A549 (cell line): ENCODE results near the gene ARAP3. TPM values are rescaled to one million over a fixed set of nuclear protein-coding genes. Genes with fewer than 3 reads are reported as not detected.
A peak's percentile ranks its signal among the peaks of the same experiment; 100 is the strongest.

Experiments used
- ATAC-seq, 2 experiments: fragments of 200-7000 bp in 1 of 2; fragments of >200 bp in 1 of 2; cut with Nextera tagmentation in 1 of 2; cut with Tn5 transposase in 1 of 2; 3 replicates each; pipeline versions ENCODE4 v1.8.0 to v1.9.1; 2018 to 2020; ENCODE audit warnings: mild to moderate bottlenecking in 1 of 2, moderate library complexity in 1 of 2
- CTCF ChIA-PET: fragments of 300-600 bp; sonication (Branson Sonifier 250); formaldehyde crosslinking; extraction: SDS; loops from one replicate; lab custom pipeline; 2021; ENCODE audit warnings: antibody characterized with exemption, inconsistent platforms; lab: Yijun Ruan, JAX
- POLR2A ChIA-PET: fragments of 350-600 bp; formaldehyde crosslinking; extraction: SDS; loops from one replicate; lab custom pipeline; 2021; ENCODE audit warnings: antibody characterized with exemption, inconsistent platforms; lab: Yijun Ruan, JAX
- DNase-seq, 2 experiments: peaks; one replicate each; pipeline versions ENCODE4 v3.0.0 to v3.0.0-alpha.2; 2011 to 2016; ENCODE audit warnings: low read depth in 1 of 2, low spot score in 1 of 2
- FAIRE-seq: peaks from 2 replicates; lab custom pipeline; 2011; peaks lifted over from hg19 to GRCh38; lab: Jason Lieb, UNC
- H3K27ac ChIP-seq, 2 experiments: fragments of >200 bp; sonication (Bioruptor Twin); formaldehyde crosslinking; 3 replicates each; pipeline ENCODE4 v1.5.1; 2016 to 2017
- H3K4me1 ChIP-seq: fragments of >200 bp; sonication (Bioruptor Twin); formaldehyde crosslinking; 3 replicates; pipeline ENCODE4 v1.6.1; 2016
- H3K4me2 ChIP-seq: fragments of >200 bp; sonication (Bioruptor Twin); formaldehyde crosslinking; 3 replicates; pipeline ENCODE4 v1.6.1; 2016
- H3K4me3 ChIP-seq: fragments of >200 bp; sonication (Bioruptor Twin); formaldehyde crosslinking; 3 replicates; pipeline ENCODE4 v1.5.1; 2016
- H3K9me3 ChIP-seq: fragments of >200 bp; sonication (Bioruptor Twin); formaldehyde crosslinking; 3 replicates; pipeline ENCODE4 v1.6.1; 2016
- BHLHE40 ChIP-seq: IDR thresholded peaks from 2 replicates; pipeline ENCODE4 v1.6.1; 2012; ENCODE audit warnings: low read depth, low read length, inconsistent platforms
- CBX2 ChIP-seq: fragments of 200-600 bp; sonication (generic); IDR thresholded peaks from 2 replicates; pipeline ENCODE4 v1.6.1; 2016; ENCODE audit warnings: low read depth, mild to moderate bottlenecking, borderline replicate concordance
- CBX8 ChIP-seq: fragments of 200-600 bp; sonication (generic); IDR thresholded peaks from 2 replicates; pipeline ENCODE4 v1.6.1; 2016
- CEBPB ChIP-seq, 2 experiments: fragments of >200 bp in 1 of 2; sonication (Bioruptor Twin) in 1 of 2; formaldehyde crosslinking in 1 of 2; IDR thresholded peaks; 2 replicates each; pipeline ENCODE4 v1.6.1; 2012 to 2016
- CHD2 ChIP-seq: fragments of 150-350 bp; IDR thresholded peaks from 2 replicates; pipeline ENCODE4 v1.6.1; 2014; ENCODE audit warnings: low read length; ENCODE audit not compliant: partially characterized antibody
- EP300 ChIP-seq, 2 experiments: fragments of >200 bp; sonication (Bioruptor Twin); formaldehyde crosslinking; IDR thresholded peaks; 2 replicates in 1 of 2; 3 replicates in 1 of 2; pipeline ENCODE4 v1.6.1; 2016 to 2017
- FOSB ChIP-seq: fragments of 250-450 bp; sonication (Bioruptor Pico); IDR thresholded peaks from 2 replicates; pipeline ENCODE4 v1.5.0; 2020; ENCODE audit warnings: mild to moderate bottlenecking, moderate library complexity
- FOSL2 ChIP-seq, 2 experiments: fragments of 450-650 bp in 1 of 2; fragments of >200 bp in 1 of 2; sonication (Bioruptor Twin) in 1 of 2; formaldehyde crosslinking; IDR thresholded peaks; 2 replicates each; pipeline versions ENCODE4 v1.5.0 to v1.6.1; 2016 to 2020; ENCODE audit warnings: mild to moderate bottlenecking in 1 of 2, moderate library complexity in 1 of 2
- FOXS1 ChIP-seq: fragments of 250-450 bp; sonication (Bioruptor Pico); IDR thresholded peaks from 2 replicates; pipeline ENCODE4 v1.5.0; 2020; ENCODE audit warnings: mild to moderate bottlenecking, moderate library complexity
- GATA3 ChIP-seq: IDR thresholded peaks from 2 replicates; pipeline ENCODE4 v1.6.1; 2012; ENCODE audit warnings: borderline replicate concordance
- HDAC2 ChIP-seq: fragments of 200-600 bp; sonication (generic); IDR thresholded peaks from 2 replicates; pipeline ENCODE4 v1.6.1; 2016
- HEYL ChIP-seq: fragments of 250-450 bp; sonication (Bioruptor Pico); IDR thresholded peaks from 2 replicates; pipeline ENCODE4 v1.8.0; 2021; ENCODE audit warnings: mild to moderate bottlenecking, moderate library complexity
- JUNB ChIP-seq: fragments of >200 bp; sonication (Bioruptor Twin); formaldehyde crosslinking; IDR thresholded peaks from 2 replicates; pipeline ENCODE4 v1.6.1; 2016
- KDM5A ChIP-seq: fragments of 200-600 bp; sonication (generic); IDR thresholded peaks from 2 replicates; pipeline ENCODE4 v1.6.1; 2016; ENCODE audit warnings: antibody characterized with exemption, mild to moderate bottlenecking
- MAZ ChIP-seq: fragments of 150-350 bp; IDR thresholded peaks from 2 replicates; pipeline ENCODE4 v1.6.1; 2014; ENCODE audit warnings: antibody characterized with exemption, low read depth, low read length, borderline replicate concordance
- PHF8 ChIP-seq: fragments of 200-600 bp; sonication (generic); IDR thresholded peaks from 2 replicates; pipeline ENCODE4 v1.6.1; 2016; ENCODE audit warnings: low read depth, mild to moderate bottlenecking, antibody characterized with exemption, moderate library complexity, borderline replicate concordance
- POLR2A ChIP-seq: IDR thresholded peaks from 2 replicates; pipeline ENCODE4 v1.6.1; 2012; ENCODE audit warnings: mild to moderate bottlenecking, low read length
- RARB ChIP-seq: fragments of 250-450 bp; sonication (Bioruptor Pico); IDR thresholded peaks from 2 replicates; pipeline ENCODE4 v1.8.0; 2021; ENCODE audit warnings: mild to moderate bottlenecking, moderate library complexity
- ZSCAN20 ChIP-seq: fragments of 250-450 bp; sonication (Bioruptor Pico); IDR thresholded peaks from 2 replicates; pipeline ENCODE4 v1.8.0; 2022; ENCODE audit warnings: mild to moderate bottlenecking, moderate library complexity
- WGBS: methylation state at CpG from one replicate; pipeline ENCODE4 v1.1.6; 2017; ENCODE audit errors: missing lambda C conversion rate; 5-methylcytosine and 5-hydroxymethylcytosine counted together
- polyA plus RNA-seq, 4 experiments: library from polyadenylated mRNA; depleted of rRNA in 3 of 4; stranded (reverse); fragments of >200 nt; fragmentation: RNase III in 1 of 4; extraction: RNeasy Plus Mini Kit Qiagen cat#74134 plus additional on column Dnase treatment in 1 of 4; gene quantifications; 2 replicates in 3 of 4; 3 replicates in 1 of 4; pipeline ENCODE4 v1.2.3, GENCODE V29; 2011 to 2017
- TF ChIP-seq, protein P1 (sequence below): IDR thresholded peaks from 2 replicates; pipeline ENCODE4 v1.6.1; 2012
- TF ChIP-seq, protein P2 (sequence below): fragments of 200-600 bp; sonication (generic); IDR thresholded peaks from 2 replicates; pipeline ENCODE4 v1.6.1; 2016; ENCODE audit warnings: antibody characterized with exemption, mild to moderate bottlenecking, moderate library complexity
- TF ChIP-seq, protein P3 (sequence below): fragments of 150-350 bp; IDR thresholded peaks from 2 replicates; pipeline ENCODE4 v1.6.1; 2014; ENCODE audit warnings: low read depth, mild to moderate bottlenecking, low read length
- TF ChIP-seq, protein P4 (sequence below): IDR thresholded peaks from 2 replicates; pipeline ENCODE4 v1.6.1; 2012; ENCODE audit warnings: low read depth, borderline replicate concordance
- TF ChIP-seq, protein P5 (sequence below): fragments of >200 bp; sonication (Bioruptor Twin); formaldehyde crosslinking; IDR thresholded peaks from 3 replicates; pipeline ENCODE4 v1.5.1; 2016

The ARAP3 gene
- polyA plus RNA-seq, 2 of the 4 experiments (the other 2 are of a cell fraction), result 3.0 to 6.6 TPM

DNA sequence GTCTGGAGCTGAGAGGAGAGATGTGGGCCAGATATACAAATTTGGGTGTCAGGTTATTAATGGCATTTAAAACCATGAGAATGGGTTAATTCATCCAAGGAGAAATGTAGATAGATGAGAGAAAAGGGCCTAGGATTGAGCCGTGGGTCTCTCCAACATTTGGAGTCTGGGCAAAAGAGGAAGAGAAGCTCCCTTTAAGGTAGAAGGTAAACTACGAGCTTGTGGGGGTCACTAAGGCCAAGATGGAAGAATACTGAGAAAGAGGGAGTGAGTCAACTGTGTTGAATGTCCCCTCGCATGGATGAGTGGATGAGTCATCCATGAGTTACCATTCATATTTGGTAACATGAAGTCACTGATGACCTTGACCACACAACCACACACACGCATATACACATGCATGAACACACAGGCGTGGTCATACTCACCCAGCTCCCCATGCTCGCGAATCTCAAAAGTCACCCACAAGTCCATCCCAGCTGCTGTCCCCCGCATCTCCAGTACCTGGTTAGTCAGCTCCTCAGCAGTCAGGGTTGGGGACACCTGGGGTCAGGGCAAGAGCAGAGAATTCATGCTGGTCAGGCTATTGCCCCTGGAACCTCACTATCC is 24.0 kb downstream of the ARAP3 start:
- POLR2A ChIA-PET, result no interaction called here
- no peak overlapping the region for H3K27ac ChIP-seq
- H3K4me1 ChIP-seq, result peaks cover 9% of the 10 kb centered on the region
- TF ChIP-seq FOSL2 (IDR thresholded peaks at IDR 0.05) (0 out of 2 replicates have a peak, but pooled peaks have one; percentile 27), FOSL2 (CRISPR knock-in tag; IDR thresholded peaks at IDR 0.05) (peak; percentile 93), JUNB (0 out of 2 replicates have a peak, but pooled peaks have one; percentile 17), RARB (CRISPR knock-in tag) (no peak)
- TF ChIP-seq, all 56 proteins: peak for 2
- Histone ChIP-seq H3K4me2 (peak overlapping the region; percentile 35), H3K9me3 (no peaks in the 10 kb centered on the region), H3K4me3 (no peak overlapping the region)
- CTCF ChIA-PET, result interaction anchor here (0.8 to 2.4 kb wide), 10 partner anchors 11 to 303 kb away, joined by 3 to 11 read pairs (median 5); partner anchors contain the start of gene DIAPH1
- FAIRE-seq, result no peak
- DNase-seq, result peak; percentile 63 to 70
- peak; percentile 32 to 44; a peak in 3 of 6 replicates for ATAC-seq
- 61% methylated on average over 8 of the region's 8 CpGs for WGBS

DNA sequence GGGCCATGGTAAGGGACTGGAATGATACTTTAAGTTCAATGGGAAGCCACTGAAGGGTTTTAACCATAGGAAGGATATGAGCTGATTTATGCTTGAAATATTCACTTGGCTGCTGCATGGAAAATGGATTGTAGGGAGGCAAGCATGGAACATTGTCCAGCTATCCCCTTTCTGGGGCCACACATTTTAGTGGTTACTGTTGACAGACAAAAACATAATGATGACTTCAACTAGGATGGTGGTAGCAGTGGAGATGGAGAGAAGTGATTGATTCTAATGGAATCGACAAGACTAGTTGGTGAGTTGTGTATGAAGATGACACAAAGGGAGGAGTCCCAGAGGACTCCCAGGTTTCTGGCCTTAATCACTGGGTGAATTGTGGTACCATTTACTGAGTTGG is 24.6 kb downstream of the ARAP3 start:
- TF ChIP-seq, protein P1, sequence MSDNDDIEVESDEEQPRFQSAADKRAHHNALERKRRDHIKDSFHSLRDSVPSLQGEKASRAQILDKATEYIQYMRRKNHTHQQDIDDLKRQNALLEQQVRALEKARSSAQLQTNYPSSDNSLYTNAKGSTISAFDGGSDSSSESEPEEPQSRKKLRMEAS, result no peak
- no peak for TF ChIP-seq KDM5A
- TF ChIP-seq FOXS1 (CRISPR knock-in tag), result no peak
- TF ChIP-seq PHF8, result no peak
- TF ChIP-seq, protein P2, sequence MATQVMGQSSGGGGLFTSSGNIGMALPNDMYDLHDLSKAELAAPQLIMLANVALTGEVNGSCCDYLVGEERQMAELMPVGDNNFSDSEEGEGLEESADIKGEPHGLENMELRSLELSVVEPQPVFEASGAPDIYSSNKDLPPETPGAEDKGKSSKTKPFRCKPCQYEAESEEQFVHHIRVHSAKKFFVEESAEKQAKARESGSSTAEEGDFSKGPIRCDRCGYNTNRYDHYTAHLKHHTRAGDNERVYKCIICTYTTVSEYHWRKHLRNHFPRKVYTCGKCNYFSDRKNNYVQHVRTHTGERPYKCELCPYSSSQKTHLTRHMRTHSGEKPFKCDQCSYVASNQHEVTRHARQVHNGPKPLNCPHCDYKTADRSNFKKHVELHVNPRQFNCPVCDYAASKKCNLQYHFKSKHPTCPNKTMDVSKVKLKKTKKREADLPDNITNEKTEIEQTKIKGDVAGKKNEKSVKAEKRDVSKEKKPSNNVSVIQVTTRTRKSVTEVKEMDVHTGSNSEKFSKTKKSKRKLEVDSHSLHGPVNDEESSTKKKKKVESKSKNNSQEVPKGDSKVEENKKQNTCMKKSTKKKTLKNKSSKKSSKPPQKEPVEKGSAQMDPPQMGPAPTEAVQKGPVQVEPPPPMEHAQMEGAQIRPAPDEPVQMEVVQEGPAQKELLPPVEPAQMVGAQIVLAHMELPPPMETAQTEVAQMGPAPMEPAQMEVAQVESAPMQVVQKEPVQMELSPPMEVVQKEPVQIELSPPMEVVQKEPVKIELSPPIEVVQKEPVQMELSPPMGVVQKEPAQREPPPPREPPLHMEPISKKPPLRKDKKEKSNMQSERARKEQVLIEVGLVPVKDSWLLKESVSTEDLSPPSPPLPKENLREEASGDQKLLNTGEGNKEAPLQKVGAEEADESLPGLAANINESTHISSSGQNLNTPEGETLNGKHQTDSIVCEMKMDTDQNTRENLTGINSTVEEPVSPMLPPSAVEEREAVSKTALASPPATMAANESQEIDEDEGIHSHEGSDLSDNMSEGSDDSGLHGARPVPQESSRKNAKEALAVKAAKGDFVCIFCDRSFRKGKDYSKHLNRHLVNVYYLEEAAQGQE, result no peak
- TF ChIP-seq CBX2, result no peak
- TF ChIP-seq, protein P3, sequence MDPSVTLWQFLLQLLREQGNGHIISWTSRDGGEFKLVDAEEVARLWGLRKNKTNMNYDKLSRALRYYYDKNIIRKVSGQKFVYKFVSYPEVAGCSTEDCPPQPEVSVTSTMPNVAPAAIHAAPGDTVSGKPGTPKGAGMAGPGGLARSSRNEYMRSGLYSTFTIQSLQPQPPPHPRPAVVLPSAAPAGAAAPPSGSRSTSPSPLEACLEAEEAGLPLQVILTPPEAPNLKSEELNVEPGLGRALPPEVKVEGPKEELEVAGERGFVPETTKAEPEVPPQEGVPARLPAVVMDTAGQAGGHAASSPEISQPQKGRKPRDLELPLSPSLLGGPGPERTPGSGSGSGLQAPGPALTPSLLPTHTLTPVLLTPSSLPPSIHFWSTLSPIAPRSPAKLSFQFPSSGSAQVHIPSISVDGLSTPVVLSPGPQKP, result no peak
- TF ChIP-seq CBX8, result no peak
- no peak for TF ChIP-seq POLR2A
- TF ChIP-seq, protein P4, sequence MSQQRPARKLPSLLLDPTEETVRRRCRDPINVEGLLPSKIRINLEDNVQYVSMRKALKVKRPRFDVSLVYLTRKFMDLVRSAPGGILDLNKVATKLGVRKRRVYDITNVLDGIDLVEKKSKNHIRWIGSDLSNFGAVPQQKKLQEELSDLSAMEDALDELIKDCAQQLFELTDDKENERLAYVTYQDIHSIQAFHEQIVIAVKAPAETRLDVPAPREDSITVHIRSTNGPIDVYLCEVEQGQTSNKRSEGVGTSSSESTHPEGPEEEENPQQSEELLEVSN, result no peak
- TF ChIP-seq BHLHE40, result no peak
- no peak for TF ChIP-seq CHD2
- FAIRE-seq (no peak), DNase-seq (no peak), ATAC-seq (no peak)
- H3K9me3 ChIP-seq, result no peaks in the 10 kb centered on the region
- H3K4me1 ChIP-seq, result peaks cover 9% of the 10 kb centered on the region
- POLR2A ChIA-PET, result no interaction called here
- no peak overlapping the region for H3K4me3 ChIP-seq
- no peak overlapping the region for H3K4me2 ChIP-seq
- WGBS, result 89% methylated on average over 1 of the region's 1 CpG
- CTCF ChIA-PET, result interaction anchor here (0.8 to 2.1 kb wide), 8 partner anchors 7 to 303 kb away, joined by 3 to 13 read pairs (median 4); partner anchors contain the start of gene DIAPH1
- H3K27ac ChIP-seq, result no peak overlapping the region

DNA sequence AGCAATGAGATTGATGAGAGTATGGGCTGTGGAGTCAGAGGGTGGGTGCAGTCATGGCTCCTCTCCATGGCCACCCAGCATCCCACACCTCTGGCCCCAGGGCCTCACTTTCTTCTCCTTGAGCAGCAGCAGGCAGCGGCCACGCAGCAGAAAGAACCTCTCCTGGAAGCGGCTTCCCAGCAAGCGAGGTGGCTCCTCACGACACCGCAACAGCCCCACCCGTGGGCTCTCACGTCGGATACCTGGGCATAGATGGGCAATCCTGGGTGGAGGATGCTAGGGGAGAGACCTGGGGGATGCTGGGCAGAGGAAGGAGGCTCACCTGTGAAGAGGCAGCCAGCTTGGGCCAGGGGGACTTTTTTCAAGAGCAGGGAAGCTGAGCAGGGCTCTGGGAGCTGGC is 25.6 kb downstream of the ARAP3 start:
- WGBS, result 94% methylated on average over 9 of the region's 9 CpGs
- CTCF ChIA-PET, result interaction anchor here (0.9 to 2.1 kb wide), 3 partner anchors 8 to 304 kb away, joined by 3 to 13 read pairs (median 3); no protein-coding TSS in a partner anchor
- FAIRE-seq (no peak), DNase-seq (no peak), ATAC-seq (no peak)
- POLR2A ChIA-PET, result no interaction called here
- TF ChIP-seq MAZ (no peak), FOSB (no peak), EP300 (IDR thresholded peaks at IDR 0.05) (no peak), BHLHE40 (no peak), ZSCAN20 (CRISPR knock-in tag) (no peak), CEBPB (IDR thresholded peaks at IDR 0.05) (no peak), GATA3 (no peak), HEYL (CRISPR knock-in tag) (no peak), HDAC2 (no peak)
- TF ChIP-seq, protein P5, sequence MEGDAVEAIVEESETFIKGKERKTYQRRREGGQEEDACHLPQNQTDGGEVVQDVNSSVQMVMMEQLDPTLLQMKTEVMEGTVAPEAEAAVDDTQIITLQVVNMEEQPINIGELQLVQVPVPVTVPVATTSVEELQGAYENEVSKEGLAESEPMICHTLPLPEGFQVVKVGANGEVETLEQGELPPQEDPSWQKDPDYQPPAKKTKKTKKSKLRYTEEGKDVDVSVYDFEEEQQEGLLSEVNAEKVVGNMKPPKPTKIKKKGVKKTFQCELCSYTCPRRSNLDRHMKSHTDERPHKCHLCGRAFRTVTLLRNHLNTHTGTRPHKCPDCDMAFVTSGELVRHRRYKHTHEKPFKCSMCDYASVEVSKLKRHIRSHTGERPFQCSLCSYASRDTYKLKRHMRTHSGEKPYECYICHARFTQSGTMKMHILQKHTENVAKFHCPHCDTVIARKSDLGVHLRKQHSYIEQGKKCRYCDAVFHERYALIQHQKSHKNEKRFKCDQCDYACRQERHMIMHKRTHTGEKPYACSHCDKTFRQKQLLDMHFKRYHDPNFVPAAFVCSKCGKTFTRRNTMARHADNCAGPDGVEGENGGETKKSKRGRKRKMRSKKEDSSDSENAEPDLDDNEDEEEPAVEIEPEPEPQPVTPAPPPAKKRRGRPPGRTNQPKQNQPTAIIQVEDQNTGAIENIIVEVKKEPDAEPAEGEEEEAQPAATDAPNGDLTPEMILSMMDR, result no peak
- TF ChIP-seq, protein P1, result no peak
- H3K4me2 ChIP-seq, result no peak overlapping the region
- H3K4me3 ChIP-seq, result no peak overlapping the region
- H3K27ac ChIP-seq, result no peak overlapping the region
- no peaks in the 10 kb centered on the region for H3K9me3 ChIP-seq
- H3K4me1 ChIP-seq, result peaks cover 9% of the 10 kb centered on the region
